NCI-H2107 treated with DMSO at 0.1 percent for 48 hours (cell line): ENCODE data around the gene INMT.
"Not testable (repeated sequence)": the region's sequence is repeated elsewhere in the genome, so short reads cannot be mapped to it uniquely, and the experiment has no call there.

Experiments
- DNase-seq: peaks from one replicate; lab custom pipeline; 2025; ENCODE audit not compliant: unreplicated experiment; lab: John Stamatoyannopoulos, UW

The INMT gene

DNA sequence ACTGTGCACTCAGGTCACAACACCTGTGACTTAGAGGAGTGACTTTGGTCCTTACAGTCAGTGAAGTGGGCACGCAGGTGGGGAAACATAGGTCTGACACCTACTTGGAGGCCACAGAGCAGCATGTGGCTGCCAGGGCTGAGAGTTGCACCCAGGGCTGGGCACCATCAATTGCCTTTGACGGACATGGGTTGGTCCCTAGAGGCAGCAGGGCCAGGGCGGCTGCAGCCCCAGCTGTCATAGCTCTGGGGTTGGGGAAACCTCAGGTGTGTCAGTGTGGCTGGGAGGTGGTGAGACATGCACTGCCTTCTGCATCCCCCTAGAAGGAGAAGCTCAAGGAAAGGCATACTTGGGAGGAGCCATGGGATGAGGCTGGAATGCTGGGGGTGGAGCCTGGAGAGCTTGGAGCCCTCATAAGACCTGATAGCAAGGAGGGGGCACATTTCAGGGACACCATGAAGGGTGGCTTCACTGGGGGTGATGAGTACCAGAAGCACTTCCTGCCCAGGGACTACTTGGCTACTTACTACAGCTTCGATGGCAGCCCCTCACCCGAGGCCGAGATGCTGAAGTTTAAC lies at the start of gene INMT:
TSS of gene INMT (plus strand) at position 440 of the 578 bp plus-strand sequence. CDS start at position 456, 16 bp downstream.
- DNase-seq, result no peak

DNA sequence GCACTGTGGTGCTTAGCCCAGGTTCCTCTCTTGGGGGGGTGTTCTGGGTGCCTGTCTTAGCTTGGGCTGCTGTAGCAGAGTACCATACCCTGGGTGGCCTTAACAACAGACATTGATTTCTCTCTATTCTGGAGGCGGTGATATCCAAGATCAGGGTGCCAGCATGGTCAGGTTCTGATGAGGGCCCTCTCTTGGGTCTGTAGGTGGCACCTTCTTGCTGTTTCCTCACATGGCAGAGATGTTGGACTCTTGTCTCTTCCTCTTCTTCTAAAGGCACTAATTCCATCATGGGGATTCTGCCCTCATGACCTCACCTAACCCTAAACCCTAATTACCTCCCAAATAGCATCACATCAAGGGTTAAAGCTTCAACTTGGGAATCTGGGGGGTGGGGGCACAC lies 49.7 kb upstream of the INMT start:
- DNase-seq, result no peak

DNA sequence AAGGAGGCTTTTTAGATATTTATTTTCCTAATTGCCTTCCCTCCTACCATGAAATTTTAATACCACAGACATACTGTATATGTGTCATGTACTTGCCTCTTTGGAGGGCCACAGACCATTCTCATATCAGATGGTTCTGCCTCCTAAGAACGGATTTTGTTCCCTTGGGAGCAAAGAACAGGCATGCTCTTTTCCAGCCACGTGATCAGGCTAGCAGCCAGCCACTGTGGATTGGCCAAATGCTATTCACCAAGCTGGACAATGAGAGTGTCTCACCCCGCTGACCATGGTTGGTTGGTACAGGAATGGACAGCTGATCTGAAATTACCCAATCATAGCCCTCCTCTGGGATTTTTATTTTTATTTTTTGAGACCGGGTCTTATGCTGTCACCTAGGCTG lies 48.2 kb upstream of the INMT start:
- DNase-seq, result no peak

GRCh38 chr7:30705008-30705407 lies 46.9 kb upstream of the INMT start:
- no peak for DNase-seq

GRCh38 chr7:30705596-30705995 lies 46.3 kb upstream of the INMT start:
- no peak for DNase-seq

DNA sequence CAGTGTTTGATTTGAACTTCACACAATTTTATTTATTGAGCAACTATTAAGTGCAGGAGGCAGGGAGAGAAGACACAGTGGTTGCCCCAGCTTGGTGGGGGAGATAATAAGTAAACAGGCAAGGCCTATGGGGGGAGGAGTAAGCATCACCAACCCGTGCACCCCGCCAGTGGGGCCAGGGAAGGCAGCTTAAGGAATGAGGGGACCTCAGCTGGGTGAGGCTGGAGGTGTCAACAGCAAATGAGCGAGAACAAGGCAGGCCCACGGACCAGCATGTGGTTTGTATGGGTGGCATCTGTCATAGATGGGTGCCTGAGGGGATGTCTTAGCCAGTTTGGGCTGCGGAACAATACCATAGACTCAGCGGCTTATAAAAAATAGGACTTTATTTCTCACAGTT lies 45.6 kb upstream of the INMT start:
- DNase-seq, result no peak

GRCh38 chr7:30706908-30707307 lies 45.0 kb upstream of the INMT start:
- DNase-seq, result no peak

DNA sequence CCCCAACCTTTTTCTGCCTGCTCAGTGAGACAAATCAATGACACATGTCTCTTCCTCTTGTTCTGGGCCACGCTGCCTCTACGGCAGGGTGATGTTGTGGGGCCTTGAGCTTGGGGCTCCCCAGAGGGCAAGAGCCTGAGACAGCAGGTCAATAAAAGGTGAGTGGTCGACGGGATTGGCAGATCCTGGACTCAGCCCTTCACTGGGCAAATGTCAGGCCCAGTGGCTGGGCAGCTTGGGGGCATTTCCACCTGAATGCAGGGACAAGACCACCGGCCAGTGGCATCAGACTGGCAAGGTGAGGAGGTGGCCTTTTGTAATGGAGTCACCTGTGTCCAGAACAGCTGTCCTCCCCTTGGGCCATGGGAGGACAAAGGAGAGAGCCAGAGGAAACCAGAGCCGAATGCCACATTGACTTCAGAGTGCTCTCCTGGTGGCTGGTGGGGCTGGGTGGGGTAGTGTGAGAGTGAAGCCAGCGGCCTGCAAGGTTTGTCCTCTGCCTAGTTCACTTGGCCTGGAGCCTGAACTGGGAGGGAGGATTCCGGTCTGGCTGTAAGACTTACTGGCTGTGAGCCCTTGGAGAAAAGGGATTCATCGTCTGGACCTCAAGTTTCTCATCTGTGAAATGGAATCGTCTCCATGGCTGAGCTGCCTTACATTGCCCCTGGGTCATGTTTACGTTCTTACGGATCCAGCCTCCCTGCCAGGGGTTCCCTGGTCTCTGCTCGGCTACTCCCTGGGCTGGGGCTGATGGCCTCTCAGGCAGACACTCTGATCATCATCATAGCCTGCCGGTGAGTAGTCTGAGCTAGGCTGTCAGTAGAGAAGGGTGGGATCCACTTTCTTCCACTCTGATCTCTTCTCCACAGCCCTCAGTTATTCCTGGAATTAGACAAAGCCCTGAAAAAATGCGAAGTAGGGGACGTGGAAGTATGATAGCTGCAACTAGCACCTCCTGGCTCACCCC lies 44.3 kb upstream of the INMT start:
- DNase-seq, result no peak

DNA sequence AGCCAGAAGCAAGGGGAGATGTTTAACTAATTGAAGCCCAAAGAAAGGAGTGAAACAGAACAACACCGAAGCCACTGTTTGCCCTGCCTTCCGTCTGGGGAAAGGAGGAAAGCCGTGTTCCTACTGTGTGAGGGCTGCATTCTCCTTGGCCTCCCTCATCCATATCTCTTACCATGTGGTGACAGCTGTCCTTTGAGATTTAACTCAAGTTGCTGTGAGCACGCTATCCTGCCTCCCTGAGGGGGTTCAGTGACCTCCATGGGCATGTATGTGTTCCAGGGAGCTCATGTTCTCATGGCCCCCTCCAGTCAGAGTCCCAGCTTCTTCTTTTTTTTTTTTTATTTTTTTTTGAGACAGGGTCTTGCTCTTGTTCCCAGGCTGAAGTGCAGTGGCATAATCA lies 43.5 kb upstream of the INMT start:
- no peak for DNase-seq

- DNase-seq, result no peak
Observed at GRCh38 chr7:30708983-30709382, 43.0 kb upstream of the INMT start.

GRCh38 chr7:30709549-30709948 lies 42.4 kb upstream of the INMT start:
- DNase-seq, result no peak

GRCh38 chr7:30710669-30711068 lies 41.3 kb upstream of the INMT start:
- no peak for DNase-seq

DNA sequence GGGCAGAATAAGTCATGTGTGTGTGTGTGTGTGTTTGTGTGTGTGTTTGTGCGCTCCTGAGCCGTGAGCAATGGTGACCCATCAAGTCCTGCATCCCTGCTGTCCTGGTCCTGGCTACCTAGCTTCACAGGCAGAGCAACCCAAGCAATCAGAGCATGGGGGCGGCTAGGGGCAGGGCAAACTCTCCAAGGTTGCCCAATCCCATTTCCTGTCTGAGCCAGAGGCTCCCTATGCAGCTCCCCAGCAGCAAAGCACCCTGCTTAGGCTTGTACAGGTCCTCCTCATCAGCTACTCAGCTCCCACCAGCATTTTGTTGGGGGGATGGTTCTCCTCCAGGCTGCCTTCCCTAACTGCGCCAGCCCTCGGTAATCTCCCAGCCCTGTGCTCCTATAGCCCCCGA lies 38.5 kb upstream of the INMT start:
- DNase-seq, result no peak

- DNase-seq, result no peak
Observed at GRCh38 chr7:30714129-30714528, 37.8 kb upstream of the INMT start.

GRCh38 chr7:30717181-30717580 lies 34.8 kb upstream of the INMT start:
- DNase-seq, result no peak

- not testable (repeated sequence) for DNase-seq
Observed at GRCh38 chr7:30719434-30719833, 32.5 kb upstream of the INMT start.

GRCh38 chr7:30721211-30721610 lies 30.7 kb upstream of the INMT start:
- DNase-seq, result no peak

GRCh38 chr7:30722187-30722586 lies 29.7 kb upstream of the INMT start:
- no peak for DNase-seq

GRCh38 chr7:30722671-30723070 lies 29.3 kb upstream of the INMT start:
- no peak for DNase-seq

GRCh38 chr7:30723776-30724175 lies 28.2 kb upstream of the INMT start:
- DNase-seq, result no peak

DNA sequence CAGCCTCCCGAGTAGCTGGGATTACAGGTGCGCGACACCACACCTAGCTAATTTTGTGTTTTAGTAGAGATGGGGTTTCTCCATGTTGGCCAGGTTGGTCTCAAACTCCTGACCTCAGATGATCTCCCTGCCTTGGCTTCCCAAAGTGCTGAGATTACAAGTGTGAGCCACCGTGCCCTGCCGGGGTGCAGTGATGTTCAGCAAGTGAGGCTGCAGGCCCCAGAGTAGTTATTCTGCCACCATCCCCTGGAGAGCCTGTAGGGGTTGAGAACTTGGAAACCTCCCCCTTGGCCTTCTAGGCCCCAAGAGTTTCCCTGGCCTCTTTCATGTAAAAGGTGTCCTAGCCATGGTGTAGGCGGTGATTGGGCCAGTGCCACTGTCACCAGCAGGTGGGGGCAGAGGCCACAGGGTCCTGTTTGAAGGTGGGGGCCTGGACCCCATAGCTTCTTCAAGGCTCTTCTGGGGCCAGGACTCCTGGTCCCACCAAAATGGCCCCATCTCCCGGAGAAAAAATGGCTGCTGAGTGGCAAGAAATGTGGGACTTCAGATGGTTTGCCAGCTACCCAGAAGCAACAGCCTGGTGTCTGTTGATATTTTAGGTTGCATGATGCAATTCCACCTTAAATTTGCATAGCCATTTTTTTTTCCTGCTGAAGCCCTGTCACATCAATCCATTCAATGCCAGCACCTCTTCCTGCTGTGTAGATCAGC lies 25.5 kb upstream of the INMT start:
- no peak for DNase-seq
